GM21528 (cell line): Measurements from ENCODE around the gene ADAMTSL2.

Experiments used
- ATAC-seq: cut with Tn5 transposase; IDR thresholded peaks from one replicate; pipeline ENCODE4 v1.9.1; 2021; ENCODE audit warnings: mild to moderate bottlenecking, moderate library complexity; ENCODE audit not compliant: unreplicated experiment, low FRiP score

The ADAMTSL2 gene

GRCh38 chr9:133499132-133499891 is 35.2 kb upstream of the ADAMTSL2 start:
- ATAC-seq, result no peak

- ATAC-seq, result no peak
Observed at GRCh38 chr9:133499892-133500270, 34.6 kb upstream of the ADAMTSL2 start.

DNA sequence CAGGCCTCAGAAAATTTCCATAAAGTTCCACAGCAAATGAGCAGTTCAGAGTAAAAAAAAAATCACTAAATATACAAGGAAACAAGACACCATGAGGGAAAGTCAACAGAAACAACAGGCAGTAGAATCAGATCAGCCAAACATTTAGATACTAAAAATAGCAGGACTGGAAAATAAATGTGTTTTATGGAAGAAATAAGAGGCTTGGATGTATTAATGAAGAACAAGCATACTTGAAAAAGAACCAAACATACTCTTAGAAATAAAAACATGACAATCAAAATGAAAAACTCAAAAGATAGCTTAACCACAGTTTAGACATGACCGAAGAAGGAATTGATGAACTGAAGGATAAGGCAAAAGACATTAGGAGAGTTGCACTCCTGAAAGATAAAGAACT is 32.4 kb upstream of the ADAMTSL2 start:
- ATAC-seq, result no peak

GRCh38 chr9:133505186-133505830 is 29.2 kb upstream of the ADAMTSL2 start:
- no peak for ATAC-seq

DNA sequence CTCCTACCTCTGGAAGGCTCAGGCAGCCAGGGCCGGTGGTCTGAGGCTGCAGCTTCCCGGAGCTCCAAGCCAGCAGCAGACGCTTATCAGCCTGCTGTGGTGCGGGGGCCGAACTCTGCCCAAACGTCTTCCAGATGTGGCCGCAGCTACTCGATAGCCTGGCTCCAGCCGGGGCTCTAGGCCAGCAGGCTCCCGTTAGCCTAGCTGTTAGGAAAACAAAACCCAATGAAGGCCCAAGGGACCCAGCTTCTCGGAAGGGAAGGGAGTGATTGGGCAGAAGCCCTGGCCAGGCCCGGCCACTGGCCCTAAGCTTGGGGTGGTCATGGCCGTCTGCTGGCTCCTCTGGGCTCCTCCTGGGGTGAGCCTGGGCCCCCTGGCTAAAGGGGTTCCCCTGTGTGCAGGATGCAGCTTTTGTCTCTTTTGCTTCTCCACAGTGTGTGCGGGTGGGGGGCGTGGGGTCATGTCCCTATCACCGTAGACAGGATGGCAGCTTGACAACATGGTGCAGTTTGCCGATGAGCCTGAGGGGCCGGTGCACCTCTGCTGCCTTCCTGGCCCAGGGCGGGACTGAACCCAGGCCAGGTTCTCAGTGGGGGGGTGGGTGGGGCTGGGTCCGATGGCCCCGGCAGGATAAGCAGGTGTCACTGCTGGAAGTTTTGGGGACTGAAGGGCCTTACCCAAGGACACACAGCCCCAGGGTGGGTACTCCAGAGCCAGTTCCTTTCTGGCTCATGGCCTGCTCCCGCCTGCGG is 28.4 kb upstream of the ADAMTSL2 start:
- no peak for ATAC-seq

DNA sequence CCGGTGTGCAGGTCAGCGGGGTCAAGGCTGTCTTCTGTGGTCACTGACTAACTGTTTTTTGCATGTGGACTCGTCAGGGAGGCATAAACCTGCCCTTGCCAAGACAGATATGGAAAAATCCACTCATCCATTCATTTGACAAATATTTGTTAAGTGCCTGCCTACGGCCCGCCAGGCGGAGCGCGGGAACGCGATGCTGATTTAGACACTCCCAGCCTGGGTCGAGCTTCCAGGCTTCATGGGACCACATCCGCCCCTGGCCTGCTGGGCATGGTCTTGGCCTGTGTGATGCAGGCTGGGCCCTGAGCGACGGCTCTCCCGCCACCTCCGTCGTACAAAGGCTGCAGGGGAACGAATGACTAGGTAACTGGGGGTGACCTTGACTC is 27.9 kb upstream of the ADAMTSL2 start:
- no peak for ATAC-seq

DNA sequence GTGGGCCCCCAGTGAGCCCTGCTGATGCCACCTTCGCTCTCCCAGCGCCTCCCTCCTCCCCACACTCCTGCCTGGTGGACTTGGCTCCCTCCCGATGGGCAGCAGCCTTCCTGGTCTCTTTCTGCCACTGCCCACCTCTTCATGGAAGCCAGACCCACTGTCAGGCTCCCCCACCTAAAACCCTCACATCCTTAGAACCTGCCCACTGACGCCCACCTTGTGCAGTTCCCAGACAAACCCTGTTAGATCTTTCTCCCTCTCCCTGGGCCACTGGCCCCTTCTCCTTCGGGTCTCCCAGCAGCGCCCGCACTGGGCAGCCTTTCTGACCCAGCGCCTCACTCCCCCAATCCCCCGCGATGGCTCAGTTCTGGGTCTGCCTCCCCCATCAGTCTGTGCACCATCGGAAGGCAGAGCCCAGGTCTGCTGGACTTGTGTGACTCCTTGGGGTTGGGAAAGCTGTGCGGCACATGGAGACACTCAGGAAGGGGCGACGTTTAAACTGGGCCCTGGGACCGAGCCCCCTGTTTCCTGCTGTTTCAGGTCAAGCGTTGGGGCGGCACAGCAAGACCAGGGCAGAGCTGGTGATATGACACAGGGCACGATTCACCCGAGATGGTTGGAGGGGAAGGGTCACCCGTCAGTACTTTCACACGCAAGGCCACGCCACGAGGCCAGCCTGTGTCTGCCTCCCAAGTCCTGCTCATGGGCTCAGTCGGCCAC is 27.1 kb upstream of the ADAMTSL2 start:
- ATAC-seq, result no peak

DNA sequence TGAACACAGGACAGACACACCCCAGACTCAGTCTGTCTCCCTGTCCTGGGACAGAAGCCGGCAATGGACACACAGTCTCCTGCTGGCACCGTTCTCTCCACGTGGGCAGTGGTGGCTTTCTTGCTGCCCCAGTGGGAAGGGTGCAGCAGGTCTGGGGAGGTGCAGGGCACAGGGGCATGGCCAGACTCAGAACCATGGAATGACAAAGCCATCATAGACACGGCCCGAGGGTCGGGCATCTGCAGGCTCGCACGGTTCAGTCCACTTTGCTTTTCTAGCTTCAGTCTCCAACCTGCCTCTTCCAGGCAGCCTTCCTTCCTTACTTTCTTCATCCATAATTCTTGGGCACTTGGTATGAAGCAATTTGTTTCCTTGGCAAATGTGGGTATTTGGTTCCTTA is 26.5 kb upstream of the ADAMTSL2 start:
- ATAC-seq, result no peak

DNA sequence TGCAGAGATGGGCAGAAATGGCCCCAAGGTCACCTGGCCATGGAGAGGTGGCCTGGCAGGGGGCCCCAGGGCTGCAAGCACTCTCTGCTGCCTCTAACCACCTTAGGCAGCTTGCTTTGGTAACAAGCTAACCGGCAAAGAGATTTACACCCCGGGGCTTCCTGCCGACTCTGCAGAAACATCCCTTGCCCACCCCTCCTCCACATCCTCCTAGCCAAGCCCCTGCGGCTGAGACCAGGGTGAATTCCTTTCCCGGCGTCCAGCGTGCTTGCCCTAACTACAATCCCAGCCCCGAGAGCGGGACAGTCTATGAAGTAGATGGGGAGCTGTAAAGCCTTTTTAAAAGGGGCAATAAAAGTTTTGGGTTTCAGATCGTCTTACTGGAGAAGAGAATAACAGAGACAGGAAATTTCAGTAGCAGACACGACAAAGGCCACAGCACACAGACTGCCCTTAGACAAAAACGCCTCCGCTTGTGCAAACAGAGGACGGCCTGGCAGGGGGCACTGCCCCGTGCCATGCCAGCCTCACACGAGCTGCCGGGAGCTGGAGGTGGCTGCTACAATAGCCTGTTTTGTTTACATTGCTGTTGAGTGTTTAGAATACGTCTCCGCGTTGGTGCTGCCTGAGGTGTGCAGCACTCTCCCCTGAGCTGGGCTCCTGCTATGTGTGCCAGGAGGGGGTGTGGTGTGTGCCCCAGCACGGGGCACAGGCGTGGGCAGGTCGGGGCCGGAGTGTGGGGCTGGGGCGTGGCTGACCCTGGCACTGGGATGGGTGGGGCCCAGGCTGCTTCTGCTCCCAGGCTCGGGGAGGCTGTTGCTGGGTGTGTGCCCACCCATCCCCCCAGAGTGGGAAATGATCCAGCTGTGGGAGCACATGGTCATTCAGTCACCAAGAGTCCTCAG is 25.1 kb upstream of the ADAMTSL2 start:
- ATAC-seq, result no peak

GRCh38 chr9:133510926-133511505 is 23.5 kb upstream of the ADAMTSL2 start:
- no peak for ATAC-seq

- ATAC-seq, result no peak
Observed at GRCh38 chr9:133511607-133512006, 22.9 kb upstream of the ADAMTSL2 start.

DNA sequence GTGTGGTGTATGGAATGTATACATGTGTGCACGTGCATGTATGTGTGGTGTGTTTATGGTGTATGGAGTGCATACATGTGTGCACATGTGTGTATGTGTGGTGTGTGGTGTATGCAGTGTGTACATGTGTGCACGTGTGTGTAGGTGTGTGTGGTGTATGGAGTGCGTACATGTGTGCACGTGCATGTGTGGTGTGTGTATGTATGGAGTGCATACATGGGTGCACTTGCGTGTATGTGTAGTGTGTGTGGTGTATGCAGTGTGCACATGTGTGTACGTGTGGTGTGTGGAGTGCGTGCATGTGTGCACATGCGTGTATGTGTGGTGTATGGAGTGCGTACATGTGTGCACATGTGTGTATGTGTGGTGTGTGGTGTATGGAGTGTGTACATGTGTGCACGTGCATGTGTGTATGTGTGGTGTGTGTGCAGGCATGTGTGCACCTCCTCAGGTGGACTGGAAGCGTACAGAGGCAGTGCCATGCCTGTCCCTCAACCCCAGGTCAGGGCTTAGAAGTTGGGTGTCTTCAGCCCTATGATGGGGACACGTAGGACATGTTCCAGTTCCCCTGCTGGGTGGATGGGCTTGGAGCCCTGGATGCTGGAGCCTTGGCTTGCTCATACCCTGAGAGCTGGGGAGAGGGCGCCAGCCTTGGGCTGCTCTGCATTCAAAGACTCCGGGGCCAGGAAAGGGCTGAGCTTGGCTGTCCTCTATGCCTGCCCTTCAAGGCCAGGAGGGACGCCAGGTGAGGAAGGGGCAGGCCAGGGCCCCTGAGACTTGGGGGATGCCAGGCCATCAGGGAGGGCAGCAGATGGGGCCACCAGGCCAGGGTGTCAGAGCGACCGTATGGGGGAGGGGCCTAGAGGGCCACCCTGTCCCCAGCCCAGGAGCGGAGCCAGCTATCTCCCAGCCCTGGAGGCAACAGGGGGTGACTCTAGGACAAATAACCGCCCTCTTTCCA is 22.0 kb upstream of the ADAMTSL2 start:
- ATAC-seq, result no peak

- no peak for ATAC-seq
Observed at GRCh38 chr9:133513214-133514100, 21.0 kb upstream of the ADAMTSL2 start.

GRCh38 chr9:133514460-133515239 is 19.9 kb upstream of the ADAMTSL2 start:
- no peak for ATAC-seq

DNA sequence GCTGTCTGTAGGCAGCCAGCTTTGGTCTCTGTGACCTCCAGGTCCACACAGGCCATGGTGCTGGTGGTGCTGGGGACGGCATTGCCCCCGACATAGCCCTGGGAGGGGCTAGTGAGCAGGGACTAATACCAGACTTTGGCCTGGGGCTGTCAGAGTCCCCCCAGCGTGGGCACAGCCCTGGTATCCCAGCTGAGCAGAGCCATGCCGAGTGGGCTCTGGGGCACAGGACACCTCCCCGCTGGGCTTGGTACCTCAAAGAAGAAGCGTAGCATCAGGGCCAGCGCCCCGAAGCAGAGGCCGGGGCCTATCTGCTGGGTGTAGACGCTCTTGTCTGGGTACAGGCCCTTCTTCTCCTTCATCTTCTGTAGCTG is 19.3 kb upstream of the ADAMTSL2 start:
- no peak for ATAC-seq

DNA sequence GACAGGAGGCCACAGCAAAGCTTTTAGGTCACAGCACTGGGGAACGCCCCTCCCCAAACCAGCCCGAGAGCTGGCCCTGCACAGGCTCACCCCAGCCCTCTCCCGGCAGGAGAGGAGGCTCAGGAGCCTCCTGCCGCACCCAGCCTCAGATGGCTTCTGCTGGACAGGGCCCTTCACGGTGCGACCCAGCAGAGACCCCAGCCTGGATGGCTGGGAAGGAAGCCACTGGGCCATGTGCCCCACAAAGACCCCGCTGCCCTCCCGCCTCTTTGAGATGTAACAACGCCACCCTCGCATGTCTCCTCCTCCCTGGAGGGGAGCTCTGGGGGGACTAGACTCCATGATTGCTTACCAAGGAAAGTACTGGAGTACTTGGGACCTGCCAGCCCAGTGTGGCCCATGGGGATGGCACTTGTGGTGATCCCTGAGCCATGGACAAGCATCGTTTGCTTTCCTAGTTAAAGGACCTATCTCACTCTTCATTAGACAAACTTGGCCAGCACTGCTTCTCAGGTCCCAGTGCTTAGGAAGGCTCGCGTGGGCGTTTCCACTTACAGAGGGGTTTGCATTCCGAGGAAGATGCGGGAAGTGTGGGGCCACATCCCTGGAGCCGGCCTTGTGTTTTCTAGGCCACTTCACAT is 18.8 kb upstream of the ADAMTSL2 start:
- no peak for ATAC-seq
